Spleen (tissue), 7 donors: Measurements from ENCODE around the gene LRRC23.

Experiments
- CTCF ChIP-seq, 11 experiments: fragments of 200-600 bp in 7 of 11; fragments of 450-650 bp in 4 of 11; sonication (generic) in 4 of 11; IDR thresholded peaks in 8 of 11; conservative IDR thresholded peaks in 3 of 11; 1 replicate in 7 of 11; 2 replicates in 4 of 11; pipeline versions ENCODE4 v1.4.0 to v1.8.0; 2016 to 2021; ENCODE audit warnings: antibody characterized with exemption in 11 of 11, inconsistent platforms in 4 of 11, mild to moderate bottlenecking in 1 of 11
- POLR2A ChIP-seq, 3 donors: fragments of 450-650 bp; IDR thresholded peaks; one replicate each; pipeline ENCODE4 v1.5.1; 2017; ENCODE audit warnings: antibody characterized with exemption in 3 of 3, mild to moderate bottlenecking in 1 of 3
- POLR2AphosphoS5 ChIP-seq, 3 donors: sonication (generic); formaldehyde crosslinking; IDR thresholded peaks; one replicate each; pipeline ENCODE4 v1.5.1; 2017; ENCODE audit warnings: antibody characterized with exemption in 3 of 3
- donor health status: DM: no; HTN: no; CAD: no; lungs with moderate emphysema.
- donor health status: DM: no; HTN: no; CAD: no.
- donor health status: DM: no; HTN: no; CAD: no.

GRCh38 chr12:6936636-6937480, 32.2 kb downstream of the LRRC23 start:
- peak in 1 of 11 experiments; percentile 23 for TF ChIP-seq CTCF (IDR thresholded peaks at IDR 0.05 in 8 of 11, conservative IDR thresholded peaks at IDR 0.05 in 3 of 11)
- TF ChIP-seq POLR2A (IDR thresholded peaks at IDR 0.05): no peak
- peak; percentile 56 to 67 (median 65) for TF ChIP-seq POLR2AphosphoS5 (IDR thresholded peaks at IDR 0.05)
